Measurements from ENCODE around the gene GBP5. TPM values are rescaled to one million over a fixed set of nuclear protein-coding genes. Genes with fewer than 3 reads are reported as not detected.
"Not testable (repeated sequence)": the region's sequence is repeated elsewhere in the genome, so short reads cannot be mapped to it uniquely, and the experiment has no call there.

GBP5 gene
- total RNA-seq, 4 donors from 2014 or later: 0.13 to 0.65 (median 0.34) TPM

- 85 to 89% methylated on average over 2 of the region's 2 CpGs for WGBS, 2 donors
These were observed 15.6 kb downstream of the GBP5 start for GRCh38 chr1:89257041-89257440.

GRCh38 chr1:89255581-89255980 is 17.1 kb downstream of the GBP5 start:
- intact Hi-C loops (cut with DNase I; ENCODE audit: low total_unique reads); H3K4me3 ChIP-seq (ENCODE audit: low read depth, poor library complexity, severe bottlenecking); DNase-seq (ENCODE audit: low spot score in 2 of 2): not testable (repeated sequence)
- WGBS, 2 donors: 95% methylated on average over 8 of the region's 8 CpGs

More at GRCh38 chr1:89257041-89257440, 15.6 kb downstream of the GBP5 start:
- TF ChIP-seq CTCF (IDR thresholded peaks at IDR 0.05) (no peak), POLR2A (IDR thresholded peaks at IDR 0.05) (no peak)
- DNase-seq (ENCODE audit: low spot score in 2 of 2): no peak
- no peak overlapping the region for H3K4me3 ChIP-seq (ENCODE audit: low read depth, poor library complexity, severe bottlenecking)
- intact Hi-C loops (cut with DNase I; ENCODE audit: low total_unique reads): no loop called here

GRCh38 chr1:89254658-89255287 is 17.9 kb downstream of the GBP5 start:
- no peak for TF ChIP-seq POLR2A (IDR thresholded peaks at IDR 0.05)
- intact Hi-C loops (cut with DNase I; ENCODE audit: low total_unique reads): no loop called here
- no peak overlapping the region for H3K4me3 ChIP-seq (ENCODE audit: low read depth, poor library complexity, severe bottlenecking)
- no peak for DNase-seq (ENCODE audit: low spot score in 2 of 2)
- WGBS, 2 donors: 50 to 57% methylated on average over 4 of the region's 4 CpGs

GRCh38 chr1:89243046-89243445 is 29.6 kb downstream of the GBP5 start:
- intact Hi-C loops (cut with DNase I; ENCODE audit: low total_unique reads): no loop called here
- no peak for DNase-seq (ENCODE audit: low spot score in 2 of 2)
- TF ChIP-seq POLR2A (IDR thresholded peaks at IDR 0.05): no peak
- no peak for TF ChIP-seq CTCF (IDR thresholded peaks at IDR 0.05)
- 79 to 87% methylated on average over 3 of the region's 3 CpGs for WGBS, 2 donors
- H3K4me3 ChIP-seq (ENCODE audit: low read depth, poor library complexity, severe bottlenecking): no peak overlapping the region

Other genes with a start within 250 kb of the GBP5 start
- 10 to 100 TPM in 1 of 4 donors, 1 to 10 TPM in 3; 5.6 to 16.2 (median 8.3) TPM for gene GBP3, start 250.0 kb downstream of the GBP5 start, total RNA-seq
- 10 to 100 TPM in 2 of 4 donors, 1 to 10 TPM in 2; 6.6 to 14.0 (median 10.4) TPM for gene GBP1, start 207.7 kb downstream of the GBP5 start, total RNA-seq
- gene GBP2, start 146.7 kb downstream of the GBP5 start, total RNA-seq: 10 to 100 TPM; 63.0 to 83.6 (median 81.8) TPM
- gene GBP7, start 96.9 kb downstream of the GBP5 start, total RNA-seq: not detected
- 1 to 10 TPM in 3 of 4 donors, under 1 TPM in 1; 0.46 to 4.6 (median 3.2) TPM for gene GBP4, start 73.9 kb downstream of the GBP5 start, total RNA-seq
- gene GBP6, start 91.2 kb upstream of the GBP5 start, total RNA-seq: 1 to 10 TPM in 1 of 4 donors, under 1 TPM in 3; 0.55 to 1.5 (median 0.74) TPM